GM13977 (cell line): ENCODE data around the gene STRADB.

Source experiments
- DNase-seq: peaks from one replicate; pipeline ENCODE4 v3.0.0; 2012; ENCODE audit warnings: low spot score
- CTCF ChIP-seq: IDR thresholded peaks from 2 replicates; pipeline ENCODE4 v1.5.1; 2012; ENCODE audit warnings: mild to moderate bottlenecking, control low read depth; ENCODE audit not compliant: insufficient read depth; ENCODE audit errors: extremely low read depth, missing control alignments
- in situ Hi-C: fragments of 300-500 bp; cut with MboI; formaldehyde crosslinking; loops from one replicate; pipeline ENCODE4 v1.12.0; 2022; ENCODE audit warnings: low sequenced_read_pairs, low pct_unique_long_range_greater_than_20kb, mixed read lengths, inconsistent platforms; ENCODE audit not compliant: unreplicated experiment

Gene STRADB

DNA sequence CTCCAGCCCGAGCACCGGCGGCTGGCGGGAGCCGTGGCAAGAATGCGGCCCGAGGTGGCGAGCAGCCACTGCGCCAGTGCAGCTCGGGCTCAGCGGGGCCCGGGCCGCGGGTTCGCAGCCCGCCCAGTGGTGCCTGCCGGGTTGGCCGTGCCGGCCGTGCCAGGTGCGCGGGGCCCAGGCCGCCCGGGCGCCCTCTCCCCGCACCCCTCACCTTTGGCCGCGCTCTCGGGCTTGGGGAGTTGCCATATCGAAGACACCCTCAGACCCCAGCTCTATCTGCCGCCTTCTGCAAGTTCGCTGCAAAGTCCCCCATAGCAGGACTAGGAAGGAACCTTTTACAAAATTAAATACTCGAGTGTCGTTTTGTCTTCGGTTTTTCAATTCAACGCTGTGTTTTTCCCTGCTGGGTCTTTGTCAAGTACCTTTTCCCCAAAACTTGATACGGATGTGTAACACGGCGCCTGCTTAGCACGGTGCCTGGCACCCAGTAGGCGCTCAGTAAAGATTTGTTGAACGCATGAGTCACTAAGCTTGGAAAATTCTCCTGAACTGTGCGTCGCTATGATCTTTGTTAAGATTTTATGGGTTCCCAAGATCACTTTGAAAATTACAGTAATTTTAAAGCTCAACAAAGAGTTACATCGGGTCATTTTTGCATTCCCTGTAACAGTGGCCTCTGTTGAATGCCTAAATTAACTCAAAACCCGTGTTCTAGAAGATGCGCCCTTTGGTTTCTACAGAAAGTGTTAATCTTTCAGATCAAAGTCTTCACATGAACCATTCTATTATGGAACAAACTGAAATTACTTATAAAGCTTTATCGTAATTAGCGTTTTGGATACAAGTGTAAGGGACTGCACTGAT is 750 bp downstream of the STRADB start:
- in situ Hi-C loops: no loop called here
- no peak for DNase-seq
- TF ChIP-seq CTCF: no peak

DNA sequence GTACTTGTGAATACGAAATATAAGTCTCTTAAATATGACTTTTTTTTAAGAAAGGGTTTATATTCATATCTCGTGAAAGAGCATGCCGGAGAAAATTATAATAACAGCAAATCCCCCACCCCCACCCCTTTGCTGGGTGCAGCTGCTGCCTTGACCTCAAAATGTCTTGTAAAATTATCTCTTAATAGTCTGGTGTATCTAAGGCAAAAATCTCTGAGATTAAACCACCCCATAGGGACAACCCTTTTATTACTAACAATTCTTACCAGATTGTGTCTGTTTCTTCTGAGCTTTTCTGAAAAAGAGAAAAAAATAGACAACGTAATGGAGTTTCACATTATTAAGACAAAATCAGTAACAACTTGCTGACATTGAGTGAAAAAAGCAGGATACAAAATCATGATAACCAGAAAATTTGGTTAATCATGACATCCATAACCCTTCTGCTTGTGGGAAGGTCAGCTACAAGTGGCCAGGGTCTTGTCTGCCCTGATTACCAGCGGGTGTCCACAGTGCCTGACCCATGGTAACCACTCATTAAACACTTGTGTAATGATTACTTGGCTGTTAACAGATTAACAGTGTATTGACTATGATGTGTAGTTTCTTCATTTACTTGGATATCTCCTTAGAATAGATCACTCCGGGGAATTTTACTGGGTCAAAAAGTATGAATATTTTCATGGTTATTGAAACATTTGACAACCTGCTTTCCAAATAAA is 1.5 kb downstream of the STRADB start:
- DNase-seq: no peak
- in situ Hi-C loops: no loop called here
- TF ChIP-seq CTCF: no peak

- DNase-seq: no peak
- TF ChIP-seq CTCF: no peak
- in situ Hi-C loops: no loop called here
Observed at GRCh38 chr2:201458381-201458780, 6.8 kb downstream of the STRADB start.

DNA sequence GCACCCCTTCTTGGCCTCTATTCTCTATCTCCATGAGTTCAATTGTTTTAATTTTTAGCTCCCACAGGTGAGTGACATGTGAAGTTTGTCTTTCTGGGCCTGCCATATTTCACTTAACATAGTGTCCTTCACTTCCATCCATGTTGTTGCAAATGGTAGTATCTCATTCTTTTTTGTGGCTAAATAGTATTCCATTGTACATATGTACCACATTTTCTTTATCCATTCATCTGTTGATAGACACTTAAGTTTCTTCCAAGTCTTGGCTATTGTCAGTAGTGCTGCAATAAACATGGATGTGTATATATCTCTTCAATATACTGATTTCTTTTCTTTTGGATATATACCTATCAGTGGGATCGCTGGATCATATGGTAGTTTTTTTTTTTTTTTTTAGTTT is 9.0 kb downstream of the STRADB start:
- TF ChIP-seq CTCF: no peak
- in situ Hi-C loops: no loop called here
- no peak for DNase-seq

GRCh38 chr2:201464547-201464946 is 13.0 kb downstream of the STRADB start:
- no peak for DNase-seq
- in situ Hi-C loops: no loop called here
- no peak for TF ChIP-seq CTCF

- in situ Hi-C loops: no loop called here
- no peak for DNase-seq
- TF ChIP-seq CTCF: no peak
Observed at GRCh38 chr2:201465524-201465971, 14.0 kb downstream of the STRADB start.
